ENCODE results near the gene PPIE. TPM values are rescaled to one million over a fixed set of nuclear protein-coding genes. Genes with fewer than 3 reads are reported as not detected.

PPIE gene
- total and polyA plus RNA-seq, 2 experiments from 2014 or later = 27.8 to 51.9 TPM

DNA sequence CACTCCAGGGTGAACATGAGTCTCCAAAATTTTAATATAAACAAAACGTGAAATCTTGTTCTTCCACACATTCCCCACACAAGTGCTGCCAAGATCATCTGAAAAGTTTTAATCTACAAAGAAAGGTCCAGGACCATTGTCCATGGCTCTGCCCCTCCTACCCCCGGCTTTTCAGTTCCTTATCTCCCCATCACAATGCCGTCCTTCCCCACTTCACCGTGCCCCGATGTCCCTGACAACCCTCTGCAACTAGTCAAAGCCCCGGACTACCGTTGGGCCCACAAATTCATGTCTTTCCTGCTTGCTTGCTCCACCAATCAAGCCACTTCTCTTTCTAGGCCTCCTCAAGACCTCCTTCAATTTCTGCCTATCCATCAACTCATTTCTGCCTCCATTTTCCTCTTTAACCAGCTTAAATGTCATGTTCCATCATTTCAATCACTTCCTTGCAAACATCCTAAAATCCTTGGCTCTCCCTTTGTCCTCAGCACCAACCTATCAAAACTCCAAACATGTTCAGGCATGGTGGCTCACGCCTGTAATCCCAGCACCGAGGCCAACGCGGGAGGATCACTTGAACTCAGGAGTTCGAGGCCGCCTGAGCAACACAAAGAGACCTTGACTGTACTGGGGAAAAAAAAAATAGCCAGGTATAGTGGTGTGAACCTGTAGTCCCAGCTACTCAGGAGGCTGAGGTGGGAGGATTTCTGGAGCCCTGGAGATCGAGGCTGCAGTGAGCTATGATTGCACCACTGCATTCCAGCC, 64.0 kb downstream of the PPIE start (continued):
- TF ChIP-seq, protein P1, sequence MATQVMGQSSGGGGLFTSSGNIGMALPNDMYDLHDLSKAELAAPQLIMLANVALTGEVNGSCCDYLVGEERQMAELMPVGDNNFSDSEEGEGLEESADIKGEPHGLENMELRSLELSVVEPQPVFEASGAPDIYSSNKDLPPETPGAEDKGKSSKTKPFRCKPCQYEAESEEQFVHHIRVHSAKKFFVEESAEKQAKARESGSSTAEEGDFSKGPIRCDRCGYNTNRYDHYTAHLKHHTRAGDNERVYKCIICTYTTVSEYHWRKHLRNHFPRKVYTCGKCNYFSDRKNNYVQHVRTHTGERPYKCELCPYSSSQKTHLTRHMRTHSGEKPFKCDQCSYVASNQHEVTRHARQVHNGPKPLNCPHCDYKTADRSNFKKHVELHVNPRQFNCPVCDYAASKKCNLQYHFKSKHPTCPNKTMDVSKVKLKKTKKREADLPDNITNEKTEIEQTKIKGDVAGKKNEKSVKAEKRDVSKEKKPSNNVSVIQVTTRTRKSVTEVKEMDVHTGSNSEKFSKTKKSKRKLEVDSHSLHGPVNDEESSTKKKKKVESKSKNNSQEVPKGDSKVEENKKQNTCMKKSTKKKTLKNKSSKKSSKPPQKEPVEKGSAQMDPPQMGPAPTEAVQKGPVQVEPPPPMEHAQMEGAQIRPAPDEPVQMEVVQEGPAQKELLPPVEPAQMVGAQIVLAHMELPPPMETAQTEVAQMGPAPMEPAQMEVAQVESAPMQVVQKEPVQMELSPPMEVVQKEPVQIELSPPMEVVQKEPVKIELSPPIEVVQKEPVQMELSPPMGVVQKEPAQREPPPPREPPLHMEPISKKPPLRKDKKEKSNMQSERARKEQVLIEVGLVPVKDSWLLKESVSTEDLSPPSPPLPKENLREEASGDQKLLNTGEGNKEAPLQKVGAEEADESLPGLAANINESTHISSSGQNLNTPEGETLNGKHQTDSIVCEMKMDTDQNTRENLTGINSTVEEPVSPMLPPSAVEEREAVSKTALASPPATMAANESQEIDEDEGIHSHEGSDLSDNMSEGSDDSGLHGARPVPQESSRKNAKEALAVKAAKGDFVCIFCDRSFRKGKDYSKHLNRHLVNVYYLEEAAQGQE (IDR thresholded peaks at IDR 0.05; ENCODE audit: unreplicated experiment) = no peak
- TF ChIP-seq NANOG (IDR thresholded peaks at IDR 0.05; ENCODE audit: borderline replicate concordance) = no peak
- no peak for TF ChIP-seq ZNF114 (CRISPR knock-in tag; IDR thresholded peaks at IDR 0.05)
- TF ChIP-seq, protein P2, sequence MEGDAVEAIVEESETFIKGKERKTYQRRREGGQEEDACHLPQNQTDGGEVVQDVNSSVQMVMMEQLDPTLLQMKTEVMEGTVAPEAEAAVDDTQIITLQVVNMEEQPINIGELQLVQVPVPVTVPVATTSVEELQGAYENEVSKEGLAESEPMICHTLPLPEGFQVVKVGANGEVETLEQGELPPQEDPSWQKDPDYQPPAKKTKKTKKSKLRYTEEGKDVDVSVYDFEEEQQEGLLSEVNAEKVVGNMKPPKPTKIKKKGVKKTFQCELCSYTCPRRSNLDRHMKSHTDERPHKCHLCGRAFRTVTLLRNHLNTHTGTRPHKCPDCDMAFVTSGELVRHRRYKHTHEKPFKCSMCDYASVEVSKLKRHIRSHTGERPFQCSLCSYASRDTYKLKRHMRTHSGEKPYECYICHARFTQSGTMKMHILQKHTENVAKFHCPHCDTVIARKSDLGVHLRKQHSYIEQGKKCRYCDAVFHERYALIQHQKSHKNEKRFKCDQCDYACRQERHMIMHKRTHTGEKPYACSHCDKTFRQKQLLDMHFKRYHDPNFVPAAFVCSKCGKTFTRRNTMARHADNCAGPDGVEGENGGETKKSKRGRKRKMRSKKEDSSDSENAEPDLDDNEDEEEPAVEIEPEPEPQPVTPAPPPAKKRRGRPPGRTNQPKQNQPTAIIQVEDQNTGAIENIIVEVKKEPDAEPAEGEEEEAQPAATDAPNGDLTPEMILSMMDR (conservative IDR thresholded peaks at IDR 0.05; ENCODE audit: low read depth in 2 of 2) = no peak
- no peak for TF ChIP-seq ZNF331 (CRISPR knock-in tag; IDR thresholded peaks at IDR 0.05; ENCODE audit: low read depth)
- no peak for TF ChIP-seq CREB1 (CRISPR knock-in tag; IDR thresholded peaks at IDR 0.05; ENCODE audit: low read depth)
- no peak for TF ChIP-seq JUNB (IDR thresholded peaks at IDR 0.05; ENCODE audit: unreplicated experiment)

DNA sequence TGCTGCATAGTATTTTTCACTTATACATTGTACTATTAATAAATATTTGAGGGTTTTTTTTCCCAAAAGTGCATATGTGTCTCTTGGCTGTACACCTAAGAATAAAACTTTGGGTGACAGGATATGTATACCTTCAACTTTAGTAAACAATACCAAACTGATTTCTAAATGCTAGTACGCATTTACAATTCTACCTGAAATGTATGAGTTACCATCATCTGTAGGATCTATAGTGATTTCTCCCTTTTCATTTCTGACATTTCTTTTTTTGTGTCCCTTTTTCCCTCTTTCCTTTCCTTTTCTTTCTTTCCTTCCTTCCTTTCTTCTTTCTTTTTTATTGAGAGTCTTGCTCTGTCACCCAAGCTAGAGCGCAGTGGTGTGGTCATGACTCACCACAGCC, 66.7 kb downstream of the PPIE start:
- Histone ChIP-seq H3K4me2 (no peak overlapping the region), H3K4me3 (no peak overlapping the region), H2AFZ (no peak overlapping the region), H3K9me2 (ENCODE audit: insufficient read depth) (no peaks in the 10 kb centered on the region), H3K4me1 (ENCODE audit: insufficient read depth) (peaks cover 10% of the 10 kb centered on the region; the same call in 1 of the 2 replicates), H3K36me3 (ENCODE audit: insufficient read depth) (peaks cover 5% of the 10 kb centered on the region; the same call in 1 of the 2 replicates), H4K20me1 (replicated peaks; ENCODE audit: insufficient read depth) (no peaks in the 10 kb centered on the region), H3K27me3 (ENCODE audit: insufficient read depth) (no peaks in the 10 kb centered on the region), H3F3A (replicated peaks; ENCODE audit: low read depth) (no peaks in the 10 kb centered on the region), H3K79me2 (replicated peaks; ENCODE audit: insufficient read depth) (no peaks in the 10 kb centered on the region), H3K27ac (ENCODE audit: low read depth) (no peak overlapping the region)
- peaks cover 1% of the 10 kb centered on the region for H3K27me3 Mint-ChIP-seq (ENCODE audit: insufficient read depth, low read depth, poor library complexity)
- H3K4me1 Mint-ChIP-seq = peaks cover 8% of the 10 kb centered on the region
- H3K9me3 Mint-ChIP-seq = peaks cover 19% of the 10 kb centered on the region
- DNase-seq (ENCODE audit: low spot score) (no peak), ATAC-seq (no peak)
- no peak overlapping the region for H3K4me3 Mint-ChIP-seq
- H3K36me3 Mint-ChIP-seq (ENCODE audit: low read depth) = no peaks in the 10 kb centered on the region; the same call in 2 of the 3 replicates
- no peak overlapping the region for H3K27ac Mint-ChIP-seq
- TF ChIP-seq, protein P2 (conservative IDR thresholded peaks at IDR 0.05; ENCODE audit: low read depth in 2 of 2) = no peak
- TF ChIP-seq EZH2 (IDR thresholded peaks at IDR 0.05; ENCODE audit: low read depth, unreplicated experiment) (no peak), STAT1 (IDR thresholded peaks at IDR 0.05; ENCODE audit: unreplicated experiment) (no peak), ZNF114 (CRISPR knock-in tag; IDR thresholded peaks at IDR 0.05) (no peak), NANOG (IDR thresholded peaks at IDR 0.05; ENCODE audit: borderline replicate concordance) (no peak), EZH2phosphoT487 (IDR thresholded peaks at IDR 0.05; ENCODE audit: unreplicated experiment) (no peak), JUNB (IDR thresholded peaks at IDR 0.05; ENCODE audit: unreplicated experiment) (no peak), CREB1 (CRISPR knock-in tag; IDR thresholded peaks at IDR 0.05; ENCODE audit: low read depth) (no peak), ZNF331 (CRISPR knock-in tag; IDR thresholded peaks at IDR 0.05; ENCODE audit: low read depth) (no peak)
- TF ChIP-seq, protein P3, sequence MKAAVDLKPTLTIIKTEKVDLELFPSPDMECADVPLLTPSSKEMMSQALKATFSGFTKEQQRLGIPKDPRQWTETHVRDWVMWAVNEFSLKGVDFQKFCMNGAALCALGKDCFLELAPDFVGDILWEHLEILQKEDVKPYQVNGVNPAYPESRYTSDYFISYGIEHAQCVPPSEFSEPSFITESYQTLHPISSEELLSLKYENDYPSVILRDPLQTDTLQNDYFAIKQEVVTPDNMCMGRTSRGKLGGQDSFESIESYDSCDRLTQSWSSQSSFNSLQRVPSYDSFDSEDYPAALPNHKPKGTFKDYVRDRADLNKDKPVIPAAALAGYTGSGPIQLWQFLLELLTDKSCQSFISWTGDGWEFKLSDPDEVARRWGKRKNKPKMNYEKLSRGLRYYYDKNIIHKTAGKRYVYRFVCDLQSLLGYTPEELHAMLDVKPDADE (IDR thresholded peaks at IDR 0.05) = no peak
